ENCODE data around the gene CPVL.

GRCh38 chr7:28999427-28999826, 146.9 kb downstream of the CPVL start:
- TF ChIP-seq CTCF (IDR thresholded peaks at IDR 0.05) (no peak), POLR2AphosphoS5 (IDR thresholded peaks at IDR 0.05; ENCODE audit: low read depth, low read length) (no peak), TCF7L2 (IDR thresholded peaks at IDR 0.05; ENCODE audit: low read depth, low read length) (no peak)
- TF ChIP-seq, protein P1, sequence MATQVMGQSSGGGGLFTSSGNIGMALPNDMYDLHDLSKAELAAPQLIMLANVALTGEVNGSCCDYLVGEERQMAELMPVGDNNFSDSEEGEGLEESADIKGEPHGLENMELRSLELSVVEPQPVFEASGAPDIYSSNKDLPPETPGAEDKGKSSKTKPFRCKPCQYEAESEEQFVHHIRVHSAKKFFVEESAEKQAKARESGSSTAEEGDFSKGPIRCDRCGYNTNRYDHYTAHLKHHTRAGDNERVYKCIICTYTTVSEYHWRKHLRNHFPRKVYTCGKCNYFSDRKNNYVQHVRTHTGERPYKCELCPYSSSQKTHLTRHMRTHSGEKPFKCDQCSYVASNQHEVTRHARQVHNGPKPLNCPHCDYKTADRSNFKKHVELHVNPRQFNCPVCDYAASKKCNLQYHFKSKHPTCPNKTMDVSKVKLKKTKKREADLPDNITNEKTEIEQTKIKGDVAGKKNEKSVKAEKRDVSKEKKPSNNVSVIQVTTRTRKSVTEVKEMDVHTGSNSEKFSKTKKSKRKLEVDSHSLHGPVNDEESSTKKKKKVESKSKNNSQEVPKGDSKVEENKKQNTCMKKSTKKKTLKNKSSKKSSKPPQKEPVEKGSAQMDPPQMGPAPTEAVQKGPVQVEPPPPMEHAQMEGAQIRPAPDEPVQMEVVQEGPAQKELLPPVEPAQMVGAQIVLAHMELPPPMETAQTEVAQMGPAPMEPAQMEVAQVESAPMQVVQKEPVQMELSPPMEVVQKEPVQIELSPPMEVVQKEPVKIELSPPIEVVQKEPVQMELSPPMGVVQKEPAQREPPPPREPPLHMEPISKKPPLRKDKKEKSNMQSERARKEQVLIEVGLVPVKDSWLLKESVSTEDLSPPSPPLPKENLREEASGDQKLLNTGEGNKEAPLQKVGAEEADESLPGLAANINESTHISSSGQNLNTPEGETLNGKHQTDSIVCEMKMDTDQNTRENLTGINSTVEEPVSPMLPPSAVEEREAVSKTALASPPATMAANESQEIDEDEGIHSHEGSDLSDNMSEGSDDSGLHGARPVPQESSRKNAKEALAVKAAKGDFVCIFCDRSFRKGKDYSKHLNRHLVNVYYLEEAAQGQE (IDR thresholded peaks at IDR 0.05; ENCODE audit: insufficient read depth in 1 of 2, low read depth in 2 of 2, low read length in 1 of 2) = no peak

Measured in Panc1 (cell line).